GM19035 (cell line): ENCODE results near the gene CENPU.
"Not testable (repeated sequence)": the region's sequence is repeated elsewhere in the genome, so short reads cannot be mapped to it uniquely, and the experiment has no call there.

Source experiments
- ATAC-seq: cut with Tn5 transposase; IDR thresholded peaks from one replicate; pipeline ENCODE4 v1.9.1; 2021; ENCODE audit not compliant: unreplicated experiment

CENPU gene, protein sequence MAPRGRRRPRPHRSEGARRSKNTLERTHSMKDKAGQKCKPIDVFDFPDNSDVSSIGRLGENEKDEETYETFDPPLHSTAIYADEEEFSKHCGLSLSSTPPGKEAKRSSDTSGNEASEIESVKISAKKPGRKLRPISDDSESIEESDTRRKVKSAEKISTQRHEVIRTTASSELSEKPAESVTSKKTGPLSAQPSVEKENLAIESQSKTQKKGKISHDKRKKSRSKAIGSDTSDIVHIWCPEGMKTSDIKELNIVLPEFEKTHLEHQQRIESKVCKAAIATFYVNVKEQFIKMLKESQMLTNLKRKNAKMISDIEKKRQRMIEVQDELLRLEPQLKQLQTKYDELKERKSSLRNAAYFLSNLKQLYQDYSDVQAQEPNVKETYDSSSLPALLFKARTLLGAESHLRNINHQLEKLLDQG

DNA sequence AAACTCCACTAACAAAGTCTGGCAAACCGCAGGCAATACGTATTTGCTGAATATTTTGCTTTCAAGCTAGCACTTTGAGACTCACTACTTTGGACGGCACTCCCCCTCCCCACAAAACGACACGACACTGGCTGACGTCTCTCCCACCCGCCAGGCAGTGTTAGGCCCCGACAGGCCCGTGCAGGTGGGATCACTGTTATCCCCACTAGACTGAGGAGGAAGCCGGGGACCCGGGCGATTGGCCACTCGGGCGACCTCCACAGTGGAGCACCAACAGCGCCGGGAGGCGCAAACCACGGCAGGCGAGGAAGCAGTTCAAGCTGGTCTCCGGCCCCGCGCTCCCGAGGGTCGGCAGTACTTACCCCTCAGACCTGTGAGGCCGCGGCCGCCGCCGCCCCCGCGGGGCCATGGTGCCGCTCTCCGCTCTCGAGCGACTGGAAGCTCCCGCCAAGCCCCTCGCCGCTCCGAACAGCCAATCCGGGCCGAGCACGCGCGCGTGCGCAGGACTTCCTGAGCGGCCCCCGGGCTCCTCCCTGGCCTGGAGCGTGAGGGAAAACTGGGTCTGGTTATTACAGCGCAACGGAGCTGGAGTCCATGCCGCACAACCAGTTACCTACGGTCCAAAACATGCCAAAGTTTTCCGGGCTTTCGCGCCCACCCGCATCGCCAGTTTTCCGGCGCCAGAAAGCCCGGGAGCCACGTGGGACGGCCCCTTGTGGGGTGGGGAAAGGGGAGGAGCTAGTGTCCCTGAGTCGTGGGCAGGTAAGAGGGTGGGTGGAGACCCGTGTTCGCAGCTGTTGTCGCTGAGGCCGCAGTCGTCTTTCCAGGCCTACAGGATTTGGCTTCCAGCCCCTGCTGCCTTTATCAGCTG is at the start of gene CENPU:
TSS of gene CENPU (minus strand) at position 443 of the 871 bp plus-strand sequence. CDS start at position 409, 34 bp downstream.
- ATAC-seq, result peak; percentile 94

DNA sequence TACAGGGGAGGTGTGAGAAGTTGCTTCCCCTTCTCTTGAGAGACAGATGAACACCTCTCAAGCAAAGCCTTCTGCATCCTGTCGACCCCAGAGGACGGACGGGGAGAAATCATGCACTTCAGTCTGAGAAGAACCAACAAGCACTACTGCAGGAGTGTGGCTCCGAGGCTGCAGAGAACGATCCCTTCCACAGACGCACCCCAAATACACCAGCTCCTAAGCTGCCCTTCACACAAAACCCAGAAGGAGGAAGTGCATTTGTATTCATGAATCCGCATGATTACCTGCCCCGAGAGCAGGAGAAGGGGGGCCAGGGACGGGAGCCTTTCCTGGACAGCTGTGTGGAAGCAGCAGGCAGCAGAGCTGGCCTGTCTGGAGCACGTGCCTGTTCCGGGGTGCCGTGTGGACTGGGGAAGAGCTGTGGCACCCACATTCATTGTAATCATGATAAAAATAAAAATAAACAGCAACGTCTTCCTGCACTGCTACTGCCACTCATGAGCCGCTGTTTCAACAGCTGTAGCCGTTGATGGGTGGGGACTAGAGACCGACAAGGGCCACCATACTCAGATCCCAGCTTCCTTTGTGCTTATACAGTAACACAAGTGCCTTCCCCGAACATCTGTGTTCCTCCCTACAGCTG is 49.0 kb upstream of the CENPU start:
- ATAC-seq, result no peak

DNA sequence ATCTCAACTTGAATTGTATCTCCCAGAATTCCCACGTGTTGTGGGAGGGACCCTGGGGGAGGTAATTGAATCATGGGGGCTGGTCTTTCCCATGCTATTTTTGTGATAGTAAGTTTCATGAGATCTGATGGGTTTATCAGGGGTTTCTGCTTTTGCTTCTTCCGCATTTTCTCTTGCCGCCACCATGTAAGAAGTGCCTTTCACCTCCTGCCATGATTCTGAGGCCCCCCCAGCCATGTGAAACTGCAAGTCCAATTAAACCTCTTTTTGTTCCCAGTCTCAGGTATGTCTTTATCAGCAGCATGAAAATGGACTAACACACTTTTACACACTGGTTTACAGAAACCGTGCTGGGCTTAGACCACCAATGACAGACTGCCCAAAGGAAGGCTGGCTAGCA is 45.3 kb upstream of the CENPU start:
- ATAC-seq, result not testable (repeated sequence)

DNA sequence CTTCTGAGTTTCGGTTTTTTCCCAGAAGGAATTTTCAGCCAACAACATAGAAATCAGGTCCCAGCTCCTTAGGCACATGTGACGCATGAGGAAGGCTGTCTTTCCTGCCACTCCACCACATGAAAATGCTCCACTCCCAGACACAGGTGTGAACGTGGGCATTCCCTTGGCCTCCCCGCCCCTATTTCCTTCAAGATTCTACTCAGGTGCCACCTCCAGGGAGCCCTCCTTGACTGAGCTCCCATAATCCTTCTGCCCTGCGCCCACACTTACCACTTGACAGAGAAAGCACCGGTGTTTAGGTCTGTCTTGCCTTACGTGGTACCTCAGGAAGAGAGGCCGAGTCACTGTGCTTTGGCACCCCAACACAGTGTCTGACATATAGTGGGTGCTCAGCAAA is 44.4 kb upstream of the CENPU start:
- no peak for ATAC-seq

DNA sequence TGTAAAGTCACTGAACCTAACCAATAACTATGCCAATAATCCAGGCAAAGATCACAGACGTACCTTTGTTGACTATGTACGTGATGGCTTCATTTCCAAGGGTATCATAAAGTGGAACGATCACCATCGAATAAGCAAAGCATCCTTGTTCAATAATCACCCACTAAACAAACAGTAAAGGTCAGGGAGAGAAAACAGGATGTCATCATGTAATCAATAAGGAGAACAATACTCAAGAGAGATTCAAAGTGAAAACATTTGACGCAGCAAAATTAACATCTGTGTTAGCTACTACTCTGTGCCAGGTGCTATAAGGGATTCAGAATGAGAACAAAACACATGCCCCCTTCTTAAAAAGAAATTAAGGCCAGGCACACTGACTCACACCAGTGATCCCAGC is 42.9 kb upstream of the CENPU start:
- no peak for ATAC-seq

DNA sequence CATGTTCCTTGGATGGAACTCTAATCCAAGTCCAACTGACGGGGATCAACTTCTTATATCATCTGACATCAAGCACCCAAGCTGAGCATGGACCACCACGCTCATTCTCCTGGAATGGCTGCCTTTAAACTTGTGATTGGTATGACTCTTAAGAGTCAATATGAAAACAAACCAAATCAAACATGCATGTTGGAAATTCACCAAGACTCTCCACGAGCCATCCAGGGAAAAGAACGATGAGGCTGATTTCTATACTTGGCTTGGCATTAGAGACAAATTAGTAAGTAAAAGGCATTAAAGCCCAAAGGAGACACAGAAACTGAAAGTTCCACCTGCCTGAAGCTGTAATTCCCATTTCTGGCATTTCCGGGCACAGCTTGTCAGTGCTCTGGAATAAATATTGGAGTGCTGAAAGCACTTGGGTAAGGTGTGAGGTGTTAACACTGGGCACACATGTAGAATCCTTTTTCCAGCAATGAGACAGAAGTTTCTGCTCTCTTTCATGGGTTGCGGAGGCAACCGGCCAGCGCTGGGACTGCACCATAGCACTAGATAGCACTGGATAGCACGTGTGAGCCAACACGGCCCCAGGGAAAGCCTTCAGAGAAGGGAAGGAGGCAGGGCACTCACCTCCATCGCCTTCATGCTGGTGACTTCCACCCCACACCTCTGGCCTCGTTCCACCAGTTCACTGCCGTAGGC is 42.1 kb upstream of the CENPU start:
- ATAC-seq, result no peak

DNA sequence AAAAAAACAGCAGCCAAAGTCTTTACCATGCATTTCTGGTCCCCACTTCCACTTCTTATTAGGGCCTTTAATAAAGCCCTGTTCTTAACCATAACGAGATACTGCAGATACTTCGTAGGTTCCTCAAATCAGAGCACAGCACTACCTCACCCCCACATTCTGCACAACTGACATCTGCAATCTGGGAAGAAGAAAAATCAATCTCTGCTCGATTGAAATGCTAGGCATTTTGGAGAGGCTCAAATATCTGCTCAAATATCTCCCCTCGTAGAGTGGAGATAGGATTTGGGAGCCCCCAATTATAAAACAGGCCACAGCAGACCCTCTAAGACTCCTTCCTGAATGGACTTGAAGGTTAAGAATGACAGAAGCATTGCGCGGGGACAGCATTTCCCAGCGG is 40.3 kb upstream of the CENPU start:
- ATAC-seq, result no peak

DNA sequence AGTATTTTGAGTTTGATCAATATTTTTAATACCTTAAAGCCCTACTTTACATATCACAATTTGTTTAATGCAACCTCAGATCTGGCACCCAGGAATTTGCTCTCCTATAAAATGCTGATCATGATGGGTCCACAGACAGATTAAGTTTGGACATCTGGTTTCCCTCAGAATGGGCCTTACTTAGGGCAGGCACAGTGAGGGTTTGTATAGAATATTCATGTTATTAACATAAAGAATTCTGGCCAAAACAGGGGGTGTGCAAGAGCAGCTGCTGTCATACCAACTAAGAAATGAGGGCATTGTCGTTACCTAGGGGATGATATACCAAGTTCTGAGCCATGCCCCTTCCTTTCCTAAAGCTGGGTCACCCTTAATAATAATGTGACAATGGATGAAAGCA is 37.5 kb upstream of the CENPU start:
- no peak for ATAC-seq

DNA sequence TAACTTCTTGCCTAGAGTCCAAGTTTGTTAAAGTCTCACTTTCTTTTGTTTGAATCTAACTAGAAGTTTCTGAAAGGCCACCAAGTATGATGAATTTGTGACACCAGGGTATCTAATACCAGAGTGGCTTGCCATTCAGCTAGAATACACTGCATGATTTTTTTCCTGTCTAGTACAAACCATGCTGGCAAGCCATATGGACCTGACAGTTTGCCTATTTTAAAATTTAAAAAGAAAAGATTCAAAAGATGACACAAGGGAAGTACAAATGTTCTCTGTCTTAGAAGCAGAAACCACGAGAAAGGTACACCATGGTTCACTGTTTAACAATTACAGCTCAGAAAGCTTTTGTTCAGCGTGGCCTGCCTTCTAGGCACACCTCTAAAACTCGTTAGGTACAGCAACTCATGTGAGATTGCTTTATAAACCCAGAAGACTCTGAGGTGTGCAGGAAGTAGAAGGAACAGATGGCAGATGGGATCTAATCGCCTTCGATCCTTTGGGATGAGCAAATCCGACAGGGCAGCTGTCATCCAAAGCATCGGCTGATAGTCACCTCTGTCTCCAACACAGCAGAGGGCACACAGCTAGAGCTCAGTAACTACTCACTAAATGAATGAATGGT is 35.4 kb upstream of the CENPU start:
- no peak for ATAC-seq

DNA sequence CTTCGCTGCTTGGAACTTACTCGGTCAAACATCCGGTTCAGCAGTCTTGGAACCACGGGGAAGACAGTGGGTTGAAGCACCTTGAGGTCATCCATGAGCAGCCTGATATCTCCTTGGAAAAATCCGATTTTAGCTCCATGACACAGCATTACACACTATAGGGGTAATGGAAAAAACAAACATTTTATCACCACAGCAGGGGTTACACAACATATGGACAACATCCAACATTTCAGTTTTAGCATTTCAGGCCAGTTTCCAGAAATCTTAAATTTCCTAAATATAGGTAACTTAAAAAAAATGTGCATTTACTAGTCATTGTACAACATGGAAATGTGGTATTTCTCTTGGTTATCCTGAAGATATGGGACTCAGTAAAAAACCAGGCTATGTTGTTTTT is 34.4 kb upstream of the CENPU start:
- no peak for ATAC-seq

DNA sequence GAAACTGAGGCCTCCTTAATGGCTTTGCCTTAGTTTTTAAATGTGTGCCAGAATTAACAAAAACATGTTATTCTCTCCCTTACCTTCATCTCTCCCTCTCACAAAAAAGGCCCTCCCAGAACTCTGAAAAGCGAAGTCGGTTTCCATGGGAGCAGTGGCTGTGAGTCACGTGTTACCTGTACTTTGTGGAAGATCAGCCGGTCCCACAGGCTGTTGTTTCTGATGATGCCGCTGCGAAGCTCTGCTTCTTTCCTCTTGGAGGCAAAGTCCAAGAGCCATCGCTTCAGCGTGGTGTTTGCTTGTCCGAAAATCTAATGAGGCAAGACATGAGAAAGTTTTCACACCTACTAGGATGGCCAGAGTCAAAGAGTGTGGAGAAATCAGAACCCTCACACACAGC is 32.5 kb upstream of the CENPU start:
- no peak for ATAC-seq

DNA sequence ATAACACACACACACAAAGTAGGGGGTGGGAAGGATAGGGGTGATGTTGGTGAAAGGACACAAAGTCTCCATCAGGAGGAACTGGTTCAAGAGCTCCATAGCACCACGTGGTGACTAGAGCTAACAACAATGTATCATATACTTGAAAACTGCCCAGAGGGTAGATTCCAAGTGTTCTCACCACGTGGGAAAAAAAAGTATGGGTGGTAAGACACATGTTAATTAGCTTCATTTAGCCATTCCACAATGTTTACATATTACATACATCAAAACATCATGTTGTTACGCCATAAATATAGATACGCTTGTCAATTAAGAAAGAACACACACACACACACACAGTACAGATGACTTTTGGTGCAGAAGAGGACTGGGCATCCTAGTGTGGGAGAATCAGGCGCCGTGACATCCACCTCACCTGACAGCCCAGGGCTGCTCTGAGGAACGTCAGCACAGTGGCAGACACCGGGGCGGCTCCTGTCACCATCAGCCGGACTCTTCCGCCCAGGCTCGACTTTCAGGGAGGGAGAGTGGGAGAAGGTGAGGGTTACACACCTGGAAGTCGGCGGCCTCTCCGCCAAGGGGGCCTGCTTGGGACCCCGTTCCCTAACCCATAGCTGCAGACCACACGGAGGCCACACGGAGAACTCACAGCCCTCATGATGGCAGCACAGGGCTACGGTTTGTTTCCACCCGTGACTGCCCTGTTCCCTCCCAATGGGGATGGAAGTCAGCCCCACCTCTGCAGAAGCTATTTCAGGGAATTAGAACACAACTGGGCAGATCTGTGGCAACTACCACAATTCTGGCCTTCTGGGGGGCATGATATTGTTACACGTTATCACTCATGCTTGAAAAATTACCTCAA is 31.8 kb upstream of the CENPU start:
- ATAC-seq, result no peak

DNA sequence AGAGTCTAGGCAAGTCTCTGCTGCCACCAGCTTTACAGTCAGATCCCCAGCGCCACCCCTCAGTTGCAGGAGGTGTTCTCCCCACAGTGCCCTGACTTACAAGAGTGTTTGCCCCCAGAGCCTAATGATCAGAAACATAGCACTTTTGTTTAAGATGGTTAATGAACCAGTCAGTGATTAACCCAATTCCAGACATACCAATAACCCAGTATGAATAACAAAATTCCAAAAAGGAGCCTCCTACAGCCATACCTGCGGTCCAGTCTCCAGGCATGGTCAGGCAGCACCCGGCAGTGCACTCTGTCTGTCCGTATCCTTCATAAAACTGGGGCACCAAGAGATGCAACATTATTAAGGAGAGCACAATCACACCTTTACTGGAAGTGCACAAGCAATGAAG is 30.7 kb upstream of the CENPU start:
- ATAC-seq, result no peak

DNA sequence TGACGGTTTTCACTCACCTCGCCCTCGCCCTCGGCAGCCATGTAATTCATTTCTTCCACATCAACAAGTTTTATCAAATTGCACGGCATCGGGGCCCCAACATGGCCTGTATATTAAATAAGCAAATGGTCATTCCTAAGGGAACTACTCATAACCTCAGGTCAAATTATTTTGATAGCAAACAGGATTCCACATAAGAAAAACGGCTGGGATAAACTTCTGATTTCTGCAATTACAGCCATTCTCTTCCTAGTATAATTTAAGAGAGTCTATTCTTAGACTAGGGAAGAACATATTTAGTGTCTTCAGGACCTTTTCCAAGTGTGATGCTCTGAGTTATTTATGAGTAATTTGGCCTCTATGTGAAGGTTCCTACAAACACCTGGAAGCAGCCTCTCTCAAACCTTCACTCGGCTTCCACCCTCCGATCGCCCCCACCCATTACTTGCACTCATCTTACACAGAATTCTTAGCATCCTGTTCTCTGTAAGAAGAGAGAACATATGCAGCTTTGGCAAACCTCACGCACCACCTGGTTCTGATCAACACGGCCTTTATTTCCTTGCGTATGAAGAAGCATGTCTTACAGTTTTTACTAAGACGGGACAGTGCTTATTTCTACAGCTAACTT is 29.4 kb upstream of the CENPU start:
- no peak for ATAC-seq

DNA sequence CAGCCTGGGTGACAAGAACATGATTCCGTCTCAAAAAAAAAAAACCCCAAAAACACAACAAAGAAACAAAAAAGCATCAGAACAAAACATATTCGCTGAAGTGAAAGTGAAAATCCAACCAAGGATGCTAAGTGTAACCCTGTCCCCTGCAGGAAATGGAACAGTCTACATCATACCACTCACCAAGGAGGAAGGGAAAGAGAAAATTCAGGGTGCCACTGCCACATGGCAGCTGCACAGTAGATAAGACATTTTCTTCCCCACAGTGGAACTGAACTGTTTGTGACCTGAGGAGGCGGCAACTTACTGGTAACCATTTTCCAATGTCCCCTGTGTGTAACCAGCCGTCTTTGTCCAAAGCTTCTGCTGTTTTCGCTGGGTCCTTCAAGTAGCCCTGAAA is 28.2 kb upstream of the CENPU start:
- ATAC-seq, result peak; percentile 56

DNA sequence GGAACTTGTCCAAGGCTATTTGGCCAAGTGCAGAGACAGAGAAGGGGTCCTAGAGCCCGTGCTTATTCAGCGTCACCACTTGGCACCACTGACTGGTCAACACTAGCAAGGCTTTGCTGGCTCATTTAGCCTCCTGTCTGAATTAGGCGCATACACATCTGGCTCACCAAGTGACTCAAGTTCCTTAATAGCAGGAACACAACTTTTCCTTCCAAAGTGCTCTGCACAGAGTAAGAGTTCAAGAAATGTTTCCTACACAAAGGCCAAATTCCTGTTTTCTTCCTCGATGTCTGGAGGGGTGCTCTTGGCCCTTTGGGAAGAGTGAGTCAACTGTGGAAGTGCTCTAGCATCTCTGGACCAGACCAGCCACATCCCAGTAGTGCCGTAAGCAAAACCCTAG is 26.8 kb upstream of the CENPU start:
- ATAC-seq, result no peak

DNA sequence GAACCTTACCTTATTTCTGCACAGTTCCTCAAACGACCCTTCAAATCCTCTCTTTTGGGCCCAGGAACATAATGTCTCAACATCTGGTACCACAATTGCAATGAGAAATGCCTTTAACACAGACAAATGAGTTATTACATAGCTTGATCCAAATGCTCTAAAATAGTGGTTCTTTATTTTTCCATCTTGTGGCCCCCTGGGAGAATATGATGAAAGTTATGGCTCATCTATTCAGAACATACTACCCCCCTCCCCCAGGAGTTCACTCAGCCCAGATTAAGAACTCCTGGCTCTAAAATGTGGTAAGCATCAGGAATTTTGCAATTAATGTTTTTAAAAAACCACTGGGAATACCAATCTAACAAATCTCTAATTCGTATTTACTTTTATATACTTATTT is 23.9 kb upstream of the CENPU start:
- no peak for ATAC-seq

DNA sequence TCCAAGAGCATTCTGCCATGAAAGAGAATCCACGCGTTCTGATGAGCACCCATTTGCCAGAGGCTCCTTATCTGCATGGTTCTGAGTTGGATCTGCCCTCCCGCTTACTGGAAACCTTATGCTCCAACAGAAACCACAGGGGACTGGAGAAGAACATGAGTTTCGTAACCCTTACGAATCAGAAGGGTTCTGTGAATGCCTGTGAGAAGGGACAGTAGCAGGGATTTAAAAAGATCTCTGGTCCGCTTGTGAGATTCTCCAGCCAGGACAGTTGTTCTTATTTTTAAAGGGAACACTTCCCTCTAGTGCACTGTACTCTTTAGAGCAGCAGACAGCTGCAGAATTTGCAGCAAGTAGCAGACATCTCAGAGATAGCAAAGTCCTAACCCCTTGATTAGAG is 22.5 kb upstream of the CENPU start:
- no peak for ATAC-seq

DNA sequence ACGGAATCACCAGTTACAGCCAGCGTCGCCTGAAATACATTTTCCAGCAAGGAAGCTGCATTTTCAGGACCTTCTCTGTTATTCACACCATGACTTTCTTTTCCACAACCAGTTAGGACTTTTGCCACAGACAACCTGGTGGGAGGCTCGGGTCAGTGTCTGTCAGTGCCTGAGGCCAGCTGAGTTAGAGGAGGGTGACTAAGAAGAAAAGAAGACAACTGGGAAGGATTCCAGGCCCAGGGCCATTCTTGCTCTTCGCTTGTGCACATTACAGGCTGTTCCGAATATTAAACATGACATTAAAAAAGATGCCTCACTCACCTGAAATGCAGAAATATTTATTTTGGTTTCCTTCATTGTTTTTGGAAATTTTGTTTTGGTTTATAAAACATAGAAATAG is 21.4 kb upstream of the CENPU start:
- no peak for ATAC-seq
